Kidney (tissue), 14 donors: ENCODE measurements around the gene AP3M1. TPM values are rescaled to one million over a fixed set of nuclear protein-coding genes. Genes with fewer than 3 reads are reported as not detected.

Experiments
- DNase-seq, 5 donors: peaks; one replicate each; pipeline ENCODE4 v3.0.0-alpha.2; 2013 to 2020
- FAIRE-seq: peaks from 2 replicates; lab custom pipeline; 2012; peaks lifted over from hg19 to GRCh38; lab: Jason Lieb, UNC
- H3K27ac ChIP-seq, 2 donors: one replicate each; pipeline ENCODE4 v1.7.0; 2013; ENCODE audit warnings: low read depth in 2 of 2, low read length in 2 of 2, inconsistent platforms in 1 of 2
- H3K27me3 ChIP-seq: one replicate; pipeline ENCODE4 v1.7.1; 2013; ENCODE audit warnings: low read length, inconsistent platforms; ENCODE audit not compliant: control insufficient read depth, insufficient read depth
- H3K36me3 ChIP-seq, 3 donors: one replicate each; pipeline versions ENCODE4 v1.7.0 to v1.7.1; 2013; ENCODE audit warnings: low read length in 3 of 3, control low read depth in 1 of 3, inconsistent platforms in 1 of 3; ENCODE audit not compliant: insufficient read depth in 3 of 3, control insufficient read depth in 2 of 3
- H3K4me1 ChIP-seq, 3 donors: one replicate each; pipeline versions ENCODE4 v1.7.0 to v1.7.1; 2013; ENCODE audit warnings: low read length in 3 of 3, inconsistent platforms in 1 of 3, low read depth in 1 of 3; ENCODE audit not compliant: control insufficient read depth in 2 of 3, insufficient read depth in 2 of 3
- H3K4me3 ChIP-seq, 3 donors: one replicate each; pipeline versions ENCODE4 v1.7.0 to v1.8.1; 2013; ENCODE audit warnings: low read length in 3 of 3, control low read depth in 1 of 3, inconsistent platforms in 1 of 3
- H3K9ac ChIP-seq, 3 donors: one replicate each; pipeline versions ENCODE4 v1.7.0 to v1.7.1; 2013; ENCODE audit warnings: low read length in 3 of 3, control low read depth in 1 of 3, inconsistent platforms in 1 of 3
- H3K9me3 ChIP-seq, 3 donors: one replicate each; pipeline versions ENCODE4 v1.7.0 to v1.7.1; 2013; ENCODE audit warnings: low read length in 3 of 3, control low read depth in 1 of 3, inconsistent platforms in 1 of 3; ENCODE audit not compliant: control insufficient read depth in 2 of 3, insufficient read depth in 1 of 3
- CTCF ChIP-seq: IDR thresholded peaks from 3 replicates; pipeline ENCODE4 v1.5.1; 2012; ENCODE audit warnings: mild to moderate bottlenecking, moderate library complexity, borderline replicate concordance; ENCODE audit not compliant: insufficient read depth; ENCODE audit errors: extremely low read depth
- intact Hi-C: fragments of 100-400 bp; cut with DNase I; formaldehyde crosslinking; loops from one replicate; pipeline ENCODE4 v1.11.1; 2022
- polyA plus RNA-seq: library from polyadenylated mRNA; stranded (reverse); fragments of 350-450 nt; fragmentation: Illumina TruSeq; extraction: RNeasy Lipid Tissue Mini Kit (QIAGEN cat#74804); gene quantifications from one replicate; pipeline ENCODE4 v1.2.3, GENCODE V29; 2014; ENCODE audit warnings: low read depth, low replicate concordance; ENCODE audit not compliant: insufficient read depth
- total RNA-seq: library from RNA; stranded (reverse); fragmentation: NEBNext Ultra II Directional; extraction: Animal tissue kit (Norgen Biotek cat#: 25700); gene quantifications from one replicate; pipeline ENCODE4 v1.2.1, GENCODE V29; 2021
- donor health status: control.
- donor health status: control.
- donor health status: control.
- donor health status: control.
- donor health status: control.
- donor health status: DM: yes; HTN: yes; CAD: no.
- donor health status: Normal renal cell carcinoma (clear cell type).

Gene AP3M1
- total and polyA plus RNA-seq, 2 donors from 2014 or later = 14.6 to 30.1 TPM

GRCh38 chr10:74156919-74157289 is 6.3 kb upstream of the AP3M1 start:
- no peak overlapping the region for H3K27ac ChIP-seq
- no peak for DNase-seq
- TF ChIP-seq CTCF = no peak
- H3K27me3 ChIP-seq = no peaks in the 10 kb centered on the region
- no peaks in the 10 kb centered on the region for H3K9me3 ChIP-seq
- intact Hi-C loops = no loop called here
- peaks cover 0 to 6% (median 3%) of the 10 kb centered on the region in 3 donors for H3K4me1 ChIP-seq
- FAIRE-seq = no peak
- no peak overlapping the region for H3K4me3 ChIP-seq
- H3K36me3 ChIP-seq = no peaks in the 10 kb centered on the region
- no peak overlapping the region for H3K9ac ChIP-seq

- H3K27me3 ChIP-seq = no peaks in the 10 kb centered on the region
- DNase-seq = no peak
- TF ChIP-seq CTCF = no peak
- FAIRE-seq = no peak
- peaks cover 0 to 12% (median 11%) of the 10 kb centered on the region in 3 donors for H3K4me1 ChIP-seq
- H3K9me3 ChIP-seq = no peaks in the 10 kb centered on the region
- no peak overlapping the region for H3K27ac ChIP-seq
- no peaks in the 10 kb centered on the region for H3K36me3 ChIP-seq
- intact Hi-C loops = no loop called here
- H3K4me3 ChIP-seq = no peak overlapping the region
- no peak overlapping the region for H3K9ac ChIP-seq
These were observed 3.0 kb upstream of the AP3M1 start for GRCh38 chr10:74153676-74154075.

- intact Hi-C loops = no loop called here
- Histone ChIP-seq H3K4me1 (peaks cover 0 to 12% (median 11%) of the 10 kb centered on the region in 3 donors), H3K9me3 (no peaks in the 10 kb centered on the region), H3K4me3 (no peak overlapping the region), H3K27me3 (no peaks in the 10 kb centered on the region), H3K27ac (no peak overlapping the region), H3K9ac (no peak overlapping the region), H3K36me3 (no peaks in the 10 kb centered on the region)
- TF ChIP-seq CTCF = no peak
- FAIRE-seq (no peak), DNase-seq (peak in 1 of 5 donors; percentile 49)
These were observed 2.5 kb upstream of the AP3M1 start for GRCh38 chr10:74153123-74153522.
